HG03139 (cell line): ENCODE measurements around the gene TOP2A.

Experiments used
- ATAC-seq: cut with Tn5 transposase; IDR thresholded peaks from one replicate; pipeline ENCODE4 v1.9.1; 2021; ENCODE audit not compliant: unreplicated experiment

Gene TOP2A

GRCh38 chr17:40452921-40453378 lies 35.3 kb upstream of the TOP2A start:
- no peak for ATAC-seq

DNA sequence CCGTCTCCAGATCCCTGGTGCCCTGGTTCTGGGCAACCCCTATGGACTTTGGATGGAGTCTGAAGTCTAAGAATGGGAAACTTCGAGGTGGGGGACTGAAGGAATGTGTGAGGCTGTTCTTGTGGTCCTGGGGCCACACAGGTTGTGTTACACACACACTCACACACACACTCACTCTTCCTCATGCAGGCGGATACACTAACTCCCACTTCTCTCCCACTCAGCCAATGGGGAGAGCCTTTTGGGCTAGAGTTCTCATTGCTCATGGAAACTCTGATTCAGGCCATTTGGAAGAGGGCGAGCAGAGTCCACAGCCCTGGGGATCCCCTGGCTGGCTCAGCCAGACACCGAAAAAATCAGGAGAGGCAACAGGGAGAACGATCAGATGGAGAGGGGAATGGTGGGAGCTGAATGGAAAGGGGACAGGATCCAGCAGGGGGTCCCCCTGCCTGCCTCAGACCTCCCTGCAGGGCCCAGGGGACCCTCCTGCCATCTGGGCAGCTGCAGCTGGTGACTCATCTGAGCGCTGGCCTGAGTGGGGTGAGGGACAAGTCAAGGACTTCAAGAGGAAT lies 34.6 kb upstream of the TOP2A start:
- no peak for ATAC-seq

GRCh38 chr17:40451420-40451819 lies 33.7 kb upstream of the TOP2A start:
- ATAC-seq = no peak

GRCh38 chr17:40450175-40450574 lies 32.5 kb upstream of the TOP2A start:
- ATAC-seq = no peak

- ATAC-seq = no peak
Observed at GRCh38 chr17:40448639-40449261, 31.1 kb upstream of the TOP2A start.

DNA sequence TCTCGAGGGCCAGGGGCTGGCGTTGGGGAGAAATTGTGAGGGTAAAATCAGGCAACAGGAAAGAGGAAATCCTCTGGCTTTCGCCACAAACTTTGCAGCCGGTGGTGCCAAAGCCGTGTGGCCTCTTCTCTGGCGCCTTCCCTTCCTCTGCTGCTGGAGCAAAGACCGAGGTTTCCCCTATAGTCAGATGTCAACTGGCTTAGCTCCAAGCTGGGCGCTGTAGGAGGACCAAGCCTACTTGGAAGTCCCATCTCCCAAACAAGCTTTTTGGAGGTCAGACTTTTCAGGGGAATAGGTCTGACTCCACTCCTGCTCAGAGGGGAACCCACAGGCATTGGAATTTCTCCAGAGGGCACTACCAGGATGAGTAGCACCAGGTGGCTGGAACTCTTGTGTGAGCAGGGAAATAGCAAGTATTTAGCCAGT lies 30.5 kb upstream of the TOP2A start:
- ATAC-seq = no peak

- no peak for ATAC-seq
Observed at GRCh38 chr17:40447806-40448205, 30.1 kb upstream of the TOP2A start.

DNA sequence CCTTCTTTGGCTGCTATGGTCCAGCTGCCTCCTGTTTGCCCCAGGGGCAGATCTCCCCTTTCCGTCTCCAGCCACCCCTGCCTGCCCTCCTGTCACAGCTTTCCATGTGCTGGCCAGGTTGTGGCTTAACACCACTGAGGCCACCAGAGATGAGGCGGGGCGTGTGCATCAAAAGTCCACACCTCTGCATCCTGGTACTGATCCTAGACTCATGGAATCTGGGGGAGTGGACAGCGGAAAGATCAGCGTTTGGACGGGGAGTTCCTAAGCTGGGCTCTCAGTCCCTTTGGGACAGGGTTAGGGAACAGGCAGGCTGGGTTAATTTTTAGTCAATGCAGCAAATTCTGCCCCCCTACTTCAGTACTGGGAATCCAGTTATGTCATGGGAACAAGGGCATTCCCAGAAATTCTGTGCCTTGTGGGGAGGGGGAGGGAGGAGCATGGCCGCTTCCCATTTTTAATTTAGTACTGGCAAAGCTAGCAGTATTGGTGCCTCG lies 29.5 kb upstream of the TOP2A start:
- ATAC-seq = no peak

- ATAC-seq = no peak
Observed at GRCh38 chr17:40445751-40446468, 28.2 kb upstream of the TOP2A start.

DNA sequence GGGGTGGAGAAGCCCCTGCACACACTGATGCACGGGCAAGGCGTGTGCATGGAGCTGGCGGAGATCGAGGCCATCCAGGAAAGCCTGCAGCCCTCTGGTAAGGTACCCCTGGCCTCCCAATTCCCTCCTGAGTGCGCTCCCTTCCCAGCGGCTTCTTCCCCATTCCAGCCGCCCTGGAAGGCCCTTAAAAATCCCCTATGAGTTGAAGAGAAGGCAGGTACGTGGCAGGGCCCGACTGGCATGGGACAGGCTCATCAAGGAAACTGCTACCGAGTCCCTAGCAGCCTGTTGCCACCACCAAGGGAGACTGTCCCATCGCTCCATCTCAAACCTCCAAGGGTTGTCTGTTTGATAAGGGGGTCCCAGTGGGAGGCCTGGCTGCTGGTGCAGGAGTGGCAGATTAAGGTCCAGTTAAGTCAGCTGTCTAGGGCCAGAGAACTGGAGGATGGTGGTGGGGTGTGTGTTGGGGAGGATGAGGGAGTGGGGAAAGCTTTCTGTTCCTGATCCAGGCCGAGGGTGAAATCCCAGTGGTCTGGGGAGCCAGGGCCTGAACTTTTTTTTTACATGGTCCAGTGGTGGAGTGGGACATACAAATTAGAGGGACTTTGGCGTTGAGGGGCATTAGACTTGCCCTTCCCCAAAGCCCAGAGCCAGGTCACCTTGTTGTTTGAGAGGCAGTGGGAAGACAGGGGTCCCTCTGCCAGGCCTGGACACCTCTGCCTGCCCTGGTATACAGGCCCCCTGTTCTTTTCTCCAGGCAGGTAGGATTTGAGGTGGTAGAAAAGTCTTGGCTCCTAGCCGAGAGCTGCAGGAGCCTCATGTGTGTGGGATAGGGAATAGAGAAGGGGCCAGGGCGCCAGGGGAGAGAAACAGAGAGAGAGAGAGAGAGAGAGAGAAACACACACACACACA lies 26.5 kb upstream of the TOP2A start:
- no peak for ATAC-seq

DNA sequence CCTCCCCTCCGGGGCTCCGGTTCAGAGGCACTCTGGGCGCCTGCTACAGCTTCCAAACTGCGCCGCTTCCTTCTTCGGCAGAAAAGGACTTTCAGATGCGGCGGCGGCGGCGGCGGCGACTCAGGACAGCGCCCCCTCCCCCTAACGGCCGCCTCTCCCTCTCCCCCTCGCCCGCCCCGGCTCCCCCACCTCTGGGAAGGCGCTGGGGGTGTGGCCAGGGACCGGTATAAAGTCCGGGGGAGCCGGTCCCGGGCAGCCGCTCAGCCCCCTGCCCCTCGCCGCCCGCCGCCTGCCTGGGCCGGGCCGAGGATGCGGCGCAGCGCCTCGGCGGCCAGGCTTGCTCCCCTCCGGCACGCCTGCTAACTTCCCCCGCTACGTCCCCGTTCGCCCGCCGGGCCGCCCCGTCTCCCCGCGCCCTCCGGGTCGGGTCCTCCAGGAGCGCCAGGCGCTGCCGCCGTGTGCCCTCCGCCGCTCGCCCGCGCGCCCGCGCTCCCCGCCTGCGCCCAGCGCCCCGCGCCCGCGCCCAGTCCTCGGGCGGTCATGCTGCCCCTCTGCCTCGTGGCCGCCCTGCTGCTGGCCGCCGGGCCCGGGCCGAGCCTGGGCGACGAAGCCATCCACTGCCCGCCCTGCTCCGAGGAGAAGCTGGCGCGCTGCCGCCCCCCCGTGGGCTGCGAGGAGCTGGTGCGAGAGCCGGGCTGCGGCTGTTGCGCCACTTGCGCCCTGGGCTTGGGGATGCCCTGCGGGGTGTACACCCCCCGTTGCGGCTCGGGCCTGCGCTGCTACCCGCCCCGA lies 25.7 kb upstream of the TOP2A start, which contains the start of gene IGFBP4:
TSS of gene IGFBP4 (plus strand) at position 255 of the 792 bp plus-strand sequence. CDS start at position 541, 286 bp downstream.
- no peak for ATAC-seq

- no peak for ATAC-seq
Observed at GRCh38 chr17:40442392-40443195, 24.9 kb upstream of the TOP2A start.

GRCh38 chr17:40440166-40440565 lies 22.5 kb upstream of the TOP2A start:
- no peak for ATAC-seq

- ATAC-seq = no peak
Observed at GRCh38 chr17:40437095-40437732, 19.5 kb upstream of the TOP2A start.

GRCh38 chr17:40436636-40437035 lies 18.9 kb upstream of the TOP2A start:
- ATAC-seq = no peak

DNA sequence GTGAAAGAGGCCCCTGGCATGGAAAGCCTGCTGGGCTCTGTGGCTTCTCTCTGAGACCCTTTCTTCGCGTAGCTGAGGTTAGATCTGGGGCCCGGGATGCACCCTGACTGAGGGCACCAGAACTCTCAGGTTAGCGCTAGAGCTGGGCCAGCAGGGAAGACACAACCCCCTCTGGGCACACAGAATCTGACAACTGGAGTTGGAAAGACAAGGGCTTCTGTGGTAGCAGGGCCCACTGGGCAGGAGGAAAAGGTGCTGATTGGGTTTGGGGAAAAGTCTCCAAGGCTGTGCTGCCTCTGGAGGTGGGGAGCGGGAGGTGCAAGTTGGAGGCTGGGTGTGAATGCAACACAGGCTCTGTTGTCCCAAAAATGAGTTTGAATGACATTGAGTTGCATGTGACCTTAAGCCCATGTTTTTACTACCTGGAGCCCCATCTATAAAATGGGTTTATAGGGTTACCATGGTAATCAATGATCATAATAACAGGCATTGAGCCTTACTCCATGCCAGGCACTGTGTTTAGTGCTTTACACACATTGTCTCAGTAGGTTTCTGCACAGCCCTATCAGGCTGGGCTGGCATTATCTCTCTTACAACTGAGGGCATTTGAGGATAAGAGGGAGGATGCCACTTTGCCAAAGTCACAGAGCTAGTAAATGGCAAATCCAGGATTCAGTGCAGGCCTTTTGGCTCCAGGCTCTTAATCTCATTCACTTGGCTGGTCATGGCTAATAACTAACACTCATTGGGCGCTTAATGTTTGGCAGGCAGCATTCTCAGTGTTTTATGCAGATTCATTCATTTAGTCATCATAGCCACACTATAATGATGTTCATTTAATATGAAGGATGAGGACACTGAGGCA lies 16.1 kb upstream of the TOP2A start:
- ATAC-seq = no peak

DNA sequence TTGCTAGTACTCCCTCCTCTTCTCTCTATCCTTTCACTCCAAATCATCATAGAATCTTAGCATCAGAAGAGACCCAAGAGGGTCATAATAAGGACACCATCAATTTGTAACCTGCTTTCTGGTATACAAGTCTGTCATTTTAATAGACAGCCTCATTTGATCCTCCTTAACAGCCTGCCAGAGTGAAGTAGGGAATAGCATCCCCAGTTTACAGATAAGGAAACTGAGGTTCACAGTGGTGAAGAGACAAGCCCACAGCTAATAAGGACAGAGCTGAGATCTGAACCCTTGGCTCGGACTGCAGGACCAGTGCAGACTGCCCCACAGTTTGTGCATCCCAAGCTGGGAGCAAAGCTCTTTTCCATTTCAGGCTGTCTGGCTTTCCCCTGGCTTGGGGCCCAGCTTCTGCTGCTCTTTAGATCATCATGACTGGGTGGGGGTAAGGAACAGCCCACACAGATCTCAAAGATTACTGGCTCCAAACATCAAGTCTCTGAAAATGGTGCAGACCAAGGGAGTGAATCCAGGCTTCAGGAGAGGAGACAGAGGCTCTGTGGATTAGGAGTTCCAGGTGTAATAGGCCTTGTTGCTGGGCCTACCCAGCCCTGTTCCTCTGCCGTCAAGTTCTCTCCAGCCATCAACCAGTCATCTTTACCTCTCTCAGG lies 15.3 kb upstream of the TOP2A start:
- no peak for ATAC-seq
